GM23338 (cell line): ENCODE results near the gene IMPA2. TPM values are rescaled to one million over a fixed set of nuclear protein-coding genes. Genes with fewer than 3 reads are reported as not detected.

Experiments
- ATAC-seq: fragments of 200-7000 bp; cut with Tn5 transposase; 3 replicates; pipeline ENCODE4 v1.9.1; 2020
- DNase-seq: peaks from one replicate; pipeline ENCODE4 v3.0.0-alpha.2; 2015; ENCODE audit warnings: low spot score
- H2AFZ ChIP-seq: fragments of 200-600 bp; sonication (generic); 2 replicates; pipeline ENCODE4 v1.8.0; 2016; ENCODE audit warnings: antibody characterized with exemption, mild to moderate bottlenecking, moderate library complexity
- H3F3A ChIP-seq: fragments of 200-600 bp; sonication (generic); replicated peaks from 2 replicates; pipeline ENCODE4 v1.8.0; 2017; ENCODE audit warnings: antibody characterized with exemption, mixed run types, low read depth
- H3K27ac ChIP-seq: fragments of 200-600 bp; sonication (generic); 2 replicates; pipeline ENCODE4 v1.6.1; 2016; ENCODE audit warnings: low read depth
- H3K27me3 ChIP-seq: fragments of 200-600 bp; sonication (generic); 2 replicates; pipeline ENCODE4 v1.8.0; 2016; ENCODE audit warnings: mild to moderate bottlenecking, mixed run types, moderate library complexity; ENCODE audit not compliant: insufficient read depth
- H3K36me3 ChIP-seq: fragments of 200-600 bp; sonication (generic); 2 replicates; pipeline ENCODE4 v1.8.0; 2016; ENCODE audit warnings: mild to moderate bottlenecking; ENCODE audit not compliant: insufficient read depth
- H3K4me1 ChIP-seq: fragments of 200-600 bp; sonication (generic); 2 replicates; pipeline ENCODE4 v1.8.0; 2016; ENCODE audit warnings: mild to moderate bottlenecking, moderate library complexity; ENCODE audit not compliant: insufficient read depth
- H3K4me2 ChIP-seq: fragments of 200-600 bp; sonication (generic); 2 replicates; pipeline ENCODE4 v1.7.1; 2017; ENCODE audit warnings: mixed run types
- H3K4me3 ChIP-seq: fragments of 200-600 bp; sonication (generic); 2 replicates; pipeline ENCODE4 v1.6.1; 2016; ENCODE audit warnings: mixed run types
- H3K79me2 ChIP-seq: fragments of 200-600 bp; sonication (generic); replicated peaks from 2 replicates; pipeline ENCODE4 v1.8.0; 2017; ENCODE audit warnings: mild to moderate bottlenecking; ENCODE audit not compliant: insufficient read depth
- H3K9me2 ChIP-seq: fragments of 200-600 bp; sonication (generic); 2 replicates; pipeline ENCODE4 v1.8.0; 2017; ENCODE audit not compliant: insufficient read depth
- H4K20me1 ChIP-seq: fragments of 200-600 bp; sonication (generic); replicated peaks from 2 replicates; pipeline ENCODE4 v1.8.0; 2017; ENCODE audit warnings: mild to moderate bottlenecking; ENCODE audit not compliant: insufficient read depth
- H3K27ac Mint-ChIP-seq: 2 replicates; pipeline ENCODE4 v1.8.0; 2020; ENCODE audit warnings: inconsistent platforms, mild to moderate bottlenecking, moderate library complexity, mixed read lengths
- H3K27me3 Mint-ChIP-seq: 3 replicates; pipeline ENCODE4 v1.8.0; 2022; ENCODE audit warnings: low read depth, mild to moderate bottlenecking, moderate library complexity, mixed read lengths, inconsistent platforms; ENCODE audit not compliant: insufficient read depth, poor library complexity
- H3K36me3 Mint-ChIP-seq: 3 replicates; pipeline ENCODE4 v1.8.0; 2021; ENCODE audit warnings: low read depth, mild to moderate bottlenecking, inconsistent platforms, moderate library complexity, mixed read lengths
- H3K4me1 Mint-ChIP-seq: 3 replicates; pipeline ENCODE4 v1.8.0; 2020; ENCODE audit warnings: mild to moderate bottlenecking, inconsistent platforms, mixed read lengths
- H3K4me3 Mint-ChIP-seq: 3 replicates; pipeline ENCODE4 v1.8.0; 2021; ENCODE audit warnings: moderate library complexity, mild to moderate bottlenecking, inconsistent platforms, mixed read lengths
- H3K9me3 Mint-ChIP-seq: 3 replicates; pipeline ENCODE4 v1.8.0; 2020; ENCODE audit warnings: moderate library complexity, mild to moderate bottlenecking, inconsistent platforms, mixed read lengths
- ETS1 ChIP-seq: IDR thresholded peaks from 2 replicates; pipeline ENCODE4 v1.6.1; 2016; ENCODE audit warnings: antibody characterized with exemption
- EZH2 ChIP-seq: fragments of 200-600 bp; sonication (generic); IDR thresholded peaks from one replicate; pipeline ENCODE4 v1.8.0; 2017; ENCODE audit warnings: antibody characterized with exemption, mild to moderate bottlenecking, low read depth; ENCODE audit not compliant: unreplicated experiment
- EZH2phosphoT487 ChIP-seq: fragments of 200-600 bp; sonication (generic); IDR thresholded peaks from one replicate; pipeline ENCODE4 v1.8.1; 2018; ENCODE audit warnings: antibody characterized with exemption; ENCODE audit not compliant: unreplicated experiment
- NANOG ChIP-seq: IDR thresholded peaks from 2 replicates; pipeline ENCODE4 v1.6.1; 2016; ENCODE audit warnings: antibody characterized with exemption, borderline replicate concordance
- REST ChIP-seq: IDR thresholded peaks from one replicate; pipeline ENCODE4 v1.6.1; 2018; ENCODE audit warnings: antibody characterized with exemption; ENCODE audit not compliant: unreplicated experiment
- ZNF331 ChIP-seq: fragments of 250-450 bp; sonication (Bioruptor Pico); IDR thresholded peaks from 2 replicates; pipeline ENCODE4 v1.5.0; 2020; ENCODE audit warnings: low read depth, mild to moderate bottlenecking, moderate library complexity
- polyA plus RNA-seq: library from polyadenylated mRNA; unstranded; fragments of >200 nt; fragmentation: Nextera tagmentation; extraction: Ambion mirVana; gene quantifications from 2 replicates; pipeline ENCODE4 v1.2.1, GENCODE V29; 2016
- total RNA-seq: library from RNA; depleted of rRNA; stranded (reverse); fragments of >200 nt; shearing (Covaris generic); gene quantifications from 2 replicates; pipeline ENCODE4 v1.2.3, GENCODE V29; 2014
- TF ChIP-seq, protein P1 (sequence below): fragments of 250-450 bp; sonication (Bioruptor Pico); IDR thresholded peaks from 2 replicates; pipeline ENCODE4 v1.5.0; 2020; ENCODE audit warnings: mild to moderate bottlenecking, moderate library complexity

The IMPA2 gene
- total and polyA plus RNA-seq, 2 experiments from 2014 or later: 50.4 to 122 TPM

GRCh38 chr18:12031846-12032245 lies 50.5 kb downstream of the IMPA2 start:
- Histone ChIP-seq H3K4me1 (0 out of 2 replicates have a peak, but pooled peaks cover 3% of the 10 kb centered on the region), H2AFZ (no peak overlapping the region), H3K4me3 (no peak overlapping the region), H3K4me2 (no peak overlapping the region), H3K27me3 (no peaks in the 10 kb centered on the region), H3F3A (no peaks in the 10 kb centered on the region), H3K27ac (no peak overlapping the region), H3K9me2 (no peaks in the 10 kb centered on the region), H3K79me2 (no peaks in the 10 kb centered on the region), H4K20me1 (no peaks in the 10 kb centered on the region), H3K36me3 (peaks cover 22% of the 10 kb centered on the region)
- no peaks in the 10 kb centered on the region for H3K9me3 Mint-ChIP-seq
- no peak for DNase-seq
- H3K36me3 Mint-ChIP-seq: peaks cover 51% of the 10 kb centered on the region
- no peak overlapping the region for H3K4me3 Mint-ChIP-seq
- H3K27me3 Mint-ChIP-seq: peaks cover 12% of the 10 kb centered on the region
- H3K27ac Mint-ChIP-seq: no peak overlapping the region
- TF ChIP-seq ZNF331 (CRISPR knock-in tag): no peak
- TF ChIP-seq REST: no peak
- no peak for TF ChIP-seq NANOG
- no peak for TF ChIP-seq ETS1
- no peak for TF ChIP-seq EZH2
- TF ChIP-seq, protein P1, sequence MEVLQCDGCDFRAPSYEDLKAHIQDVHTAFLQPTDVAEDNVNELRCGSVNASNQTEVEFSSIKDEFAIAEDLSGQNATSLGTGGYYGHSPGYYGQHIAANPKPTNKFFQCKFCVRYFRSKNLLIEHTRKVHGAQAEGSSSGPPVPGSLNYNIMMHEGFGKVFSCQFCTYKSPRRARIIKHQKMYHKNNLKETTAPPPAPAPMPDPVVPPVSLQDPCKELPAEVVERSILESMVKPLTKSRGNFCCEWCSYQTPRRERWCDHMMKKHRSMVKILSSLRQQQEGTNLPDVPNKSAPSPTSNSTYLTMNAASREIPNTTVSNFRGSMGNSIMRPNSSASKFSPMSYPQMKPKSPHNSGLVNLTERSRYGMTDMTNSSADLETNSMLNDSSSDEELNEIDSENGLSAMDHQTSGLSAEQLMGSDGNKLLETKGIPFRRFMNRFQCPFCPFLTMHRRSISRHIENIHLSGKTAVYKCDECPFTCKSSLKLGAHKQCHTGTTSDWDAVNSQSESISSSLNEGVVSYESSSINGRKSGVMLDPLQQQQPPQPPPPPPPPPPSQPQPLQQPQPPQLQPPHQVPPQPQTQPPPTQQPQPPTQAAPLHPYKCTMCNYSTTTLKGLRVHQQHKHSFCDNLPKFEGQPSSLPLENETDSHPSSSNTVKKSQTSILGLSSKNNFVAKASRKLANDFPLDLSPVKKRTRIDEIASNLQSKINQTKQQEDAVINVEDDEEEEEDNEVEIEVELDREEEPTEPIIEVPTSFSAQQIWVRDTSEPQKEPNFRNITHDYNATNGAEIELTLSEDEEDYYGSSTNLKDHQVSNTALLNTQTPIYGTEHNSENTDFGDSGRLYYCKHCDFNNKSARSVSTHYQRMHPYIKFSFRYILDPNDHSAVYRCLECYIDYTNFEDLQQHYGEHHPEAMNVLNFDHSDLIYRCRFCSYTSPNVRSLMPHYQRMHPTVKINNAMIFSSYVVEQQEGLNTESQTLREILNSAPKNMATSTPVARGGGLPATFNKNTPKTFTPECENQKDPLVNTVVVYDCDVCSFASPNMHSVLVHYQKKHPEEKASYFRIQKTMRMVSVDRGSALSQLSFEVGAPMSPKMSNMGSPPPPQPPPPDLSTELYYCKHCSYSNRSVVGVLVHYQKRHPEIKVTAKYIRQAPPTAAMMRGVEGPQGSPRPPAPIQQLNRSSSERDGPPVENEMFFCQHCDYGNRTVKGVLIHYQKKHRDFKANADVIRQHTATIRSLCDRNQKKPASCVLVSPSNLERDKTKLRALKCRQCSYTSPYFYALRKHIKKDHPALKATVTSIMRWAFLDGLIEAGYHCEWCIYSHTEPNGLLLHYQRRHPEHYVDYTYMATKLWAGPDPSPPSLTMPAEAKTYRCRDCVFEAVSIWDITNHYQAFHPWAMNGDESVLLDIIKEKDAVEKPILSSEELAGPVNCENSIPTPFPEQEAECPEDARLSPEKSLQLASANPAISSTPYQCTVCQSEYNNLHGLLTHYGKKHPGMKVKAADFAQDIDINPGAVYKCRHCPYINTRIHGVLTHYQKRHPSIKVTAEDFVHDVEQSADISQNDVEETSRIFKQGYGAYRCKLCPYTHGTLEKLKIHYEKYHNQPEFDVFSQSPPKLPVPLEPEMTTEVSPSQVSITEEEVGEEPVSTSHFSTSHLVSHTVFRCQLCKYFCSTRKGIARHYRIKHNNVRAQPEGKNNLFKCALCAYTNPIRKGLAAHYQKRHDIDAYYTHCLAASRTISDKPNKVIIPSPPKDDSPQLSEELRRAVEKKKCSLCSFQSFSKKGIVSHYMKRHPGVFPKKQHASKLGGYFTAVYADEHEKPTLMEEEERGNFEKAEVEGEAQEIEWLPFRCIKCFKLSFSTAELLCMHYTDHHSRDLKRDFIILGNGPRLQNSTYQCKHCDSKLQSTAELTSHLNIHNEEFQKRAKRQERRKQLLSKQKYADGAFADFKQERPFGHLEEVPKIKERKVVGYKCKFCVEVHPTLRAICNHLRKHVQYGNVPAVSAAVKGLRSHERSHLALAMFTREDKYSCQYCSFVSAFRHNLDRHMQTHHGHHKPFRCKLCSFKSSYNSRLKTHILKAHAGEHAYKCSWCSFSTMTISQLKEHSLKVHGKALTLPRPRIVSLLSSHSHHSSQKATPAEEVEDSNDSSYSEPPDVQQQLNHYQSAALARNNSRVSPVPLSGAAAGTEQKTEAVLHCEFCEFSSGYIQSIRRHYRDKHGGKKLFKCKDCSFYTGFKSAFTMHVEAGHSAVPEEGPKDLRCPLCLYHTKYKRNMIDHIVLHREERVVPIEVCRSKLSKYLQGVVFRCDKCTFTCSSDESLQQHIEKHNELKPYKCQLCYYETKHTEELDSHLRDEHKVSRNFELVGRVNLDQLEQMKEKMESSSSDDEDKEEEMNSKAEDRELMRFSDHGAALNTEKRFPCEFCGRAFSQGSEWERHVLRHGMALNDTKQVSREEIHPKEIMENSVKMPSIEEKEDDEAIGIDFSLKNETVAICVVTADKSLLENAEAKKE (CRISPR knock-in tag): no peak
- TF ChIP-seq EZH2phosphoT487: no peak
- ATAC-seq: no peak
- peaks cover 12% of the 10 kb centered on the region for H3K4me1 Mint-ChIP-seq
